ENCODE measurements around the gene CHCHD10. TPM values are rescaled to one million over a fixed set of nuclear protein-coding genes. Genes with fewer than 3 reads are reported as not detected.

The CHCHD10 gene
- 10 to 100 TPM in 1 of 2 donors, 1 to 10 TPM in 1; 2.8 to 12.0 TPM for total RNA-seq

GRCh38 chr22:23767673-23768548, at the start of gene CHCHD10:
Gene CHCHD10, minus strand, starts transcription at chr22:23767972. Its CDS starts 98 bp downstream, at chr22:23767874.

GRCh38 chr22:23786752-23787599, 19.2 kb upstream of the CHCHD10 start, which contains the start of gene SMARCB1:
Gene SMARCB1, plus strand, starts transcription at chr22:23786966. Its CDS starts 204 bp downstream, at chr22:23787170.

GRCh38 chr22:23772649-23773473, 5.1 kb upstream of the CHCHD10 start, which contains the start of gene MMP11:
Gene MMP11, plus strand, starts transcription at chr22:23772849. Its CDS starts 22 bp downstream, at chr22:23772871.

GRCh38 chr22:23762842-23763578, 4.8 kb downstream of the CHCHD10 start, which contains the start of gene C22orf15:
Gene C22orf15, plus strand, starts transcription at chr22:23762990. Its CDS starts 317 bp downstream, at chr22:23763307.

GRCh38 chr22:23754220-23754919, 13.4 kb downstream of the CHCHD10 start, which contains the start of gene VPREB3:
Gene VPREB3, minus strand, starts transcription at chr22:23754425. Its CDS starts 62 bp downstream, at chr22:23754363.

GRCh38 chr22:23750714-23751440, 16.9 kb downstream of the CHCHD10 start, which contains the start of gene ZNF70:
Gene ZNF70, minus strand, starts transcription at chr22:23751112. Its CDS starts 5,972 bp downstream, at chr22:23745140.

Other genes starting within 250 kb of the CHCHD10 start
- gene IGLL1, start 187.7 kb downstream of the CHCHD10 start, total RNA-seq, result not detected
- not detected for gene DRICH1, start 135.7 kb downstream of the CHCHD10 start, total RNA-seq
- under 1 TPM in 1 of 2 donors, not detected in 1; under 0.01 TPM for gene RGL4, start 77.0 kb downstream of the CHCHD10 start, total RNA-seq
- 1 to 10 TPM; 3.8 to 4.0 TPM for gene ZNF70, start 16.9 kb downstream of the CHCHD10 start, total RNA-seq
- not detected for gene VPREB3, start 13.5 kb downstream of the CHCHD10 start, total RNA-seq
- under 1 TPM in 1 of 2 donors, not detected in 1; 0.69 TPM for gene C22orf15, start 5.0 kb downstream of the CHCHD10 start, total RNA-seq
- gene MMP11, start 4.9 kb upstream of the CHCHD10 start, total RNA-seq, result 1 to 10 TPM in 1 of 2 donors, under 1 TPM in 1; 1.00 to 2.8 TPM
- gene SMARCB1, start 19.0 kb upstream of the CHCHD10 start, total RNA-seq, result 10 to 100 TPM; 44.0 to 52.3 TPM
- gene DERL3, start 71.0 kb upstream of the CHCHD10 start, total RNA-seq, result under 1 TPM; under 0.01 to 0.67 TPM
- 1 to 10 TPM; 6.0 to 9.6 TPM for gene SLC2A11, start 89.9 kb upstream of the CHCHD10 start, total RNA-seq
- 100 to 1,000 TPM; 243 to 270 TPM for gene MIF, start 126.4 kb upstream of the CHCHD10 start, total RNA-seq
- 1 to 10 TPM in 1 of 2 donors, under 1 TPM in 1; 0.69 to 2.7 TPM for gene GSTT2B, start 193.2 kb upstream of the CHCHD10 start, total RNA-seq
- gene DDTL, start 198.9 kb upstream of the CHCHD10 start, total RNA-seq, result 1 to 10 TPM in 1 of 2 donors, under 1 TPM in 1; 0.67 to 1.0 TPM
- 100 to 1,000 TPM; 101 to 125 TPM for gene DDT, start 206.5 kb upstream of the CHCHD10 start, total RNA-seq
- not detected for gene GSTT2, start 212.2 kb upstream of the CHCHD10 start, total RNA-seq
- gene GSTT4, start 237.5 kb upstream of the CHCHD10 start, total RNA-seq, result not detected
- gene CABIN1, start 243.3 kb upstream of the CHCHD10 start, total RNA-seq, result 10 to 100 TPM; 52.7 to 53.3 TPM

All from melanocyte of skin (primary cell).